ENCODE measurements around the gene RBM47.
A peak's percentile ranks its signal among the peaks of the same experiment; 100 is the strongest.
"Not testable (repeated sequence)": the region's sequence is repeated elsewhere in the genome, so short reads cannot be mapped to it uniquely, and the experiment has no call there.

Gene RBM47

DNA sequence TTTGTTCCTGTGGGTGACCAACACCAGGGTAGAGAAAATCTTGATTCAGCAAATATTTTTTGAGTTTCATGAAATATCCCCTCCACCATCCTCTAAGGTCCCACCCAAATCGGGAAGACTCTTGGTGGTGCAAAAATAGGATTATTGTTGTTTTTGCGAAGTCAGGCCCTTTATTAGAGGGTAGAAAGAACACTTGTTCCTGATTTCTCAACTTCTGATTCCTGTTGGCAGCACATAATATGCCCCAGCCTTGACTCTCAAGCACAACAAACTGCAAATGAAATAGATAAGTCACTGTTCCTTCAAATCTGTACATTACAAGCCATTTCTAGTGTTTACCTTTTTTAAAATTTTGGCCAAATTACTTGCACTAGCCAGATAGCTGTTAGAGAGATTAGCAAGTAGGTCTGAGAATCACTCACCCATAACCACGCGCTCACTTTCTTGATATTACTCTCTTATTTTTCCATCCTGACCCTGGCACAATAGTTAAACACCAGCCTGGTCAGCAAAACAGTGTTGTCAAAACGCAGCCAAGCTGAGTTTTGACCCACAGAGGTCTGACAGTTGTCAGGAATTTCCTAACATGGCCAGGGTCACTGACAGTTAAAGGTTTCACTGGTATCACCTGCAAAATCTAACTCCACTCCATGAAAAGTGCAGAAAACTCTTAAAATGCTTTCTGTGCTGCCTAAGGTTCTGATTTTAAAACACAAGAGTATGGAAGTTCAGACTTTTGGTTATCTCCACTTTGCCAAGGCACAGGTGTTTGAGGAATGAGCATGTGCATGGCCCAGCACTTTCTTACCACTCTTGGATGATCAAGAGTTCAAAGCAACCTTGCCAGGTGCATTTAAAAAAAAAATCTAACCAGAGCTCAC, 69.8 kb downstream of the RBM47 start:
- DNase-seq: no peak

DNA sequence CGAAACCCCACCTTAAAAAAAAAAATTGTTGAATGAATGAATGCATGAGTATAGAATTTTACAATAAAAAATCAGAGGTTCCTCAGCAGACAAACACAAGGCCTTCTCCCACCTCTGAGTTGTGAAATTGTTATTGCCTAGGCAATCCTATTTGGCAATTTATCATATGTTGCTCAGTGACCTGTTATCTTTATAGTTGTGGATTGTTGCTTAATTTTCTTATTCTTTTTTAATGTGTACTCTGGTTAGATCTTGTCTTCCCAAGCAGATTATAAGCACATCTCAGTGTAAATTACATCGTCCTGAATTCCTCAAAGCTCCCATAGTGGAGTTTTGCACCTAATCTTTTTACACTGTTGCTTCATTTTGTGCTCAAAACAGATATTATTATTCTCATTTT, 71.9 kb downstream of the RBM47 start:
- no peak for DNase-seq

DNA sequence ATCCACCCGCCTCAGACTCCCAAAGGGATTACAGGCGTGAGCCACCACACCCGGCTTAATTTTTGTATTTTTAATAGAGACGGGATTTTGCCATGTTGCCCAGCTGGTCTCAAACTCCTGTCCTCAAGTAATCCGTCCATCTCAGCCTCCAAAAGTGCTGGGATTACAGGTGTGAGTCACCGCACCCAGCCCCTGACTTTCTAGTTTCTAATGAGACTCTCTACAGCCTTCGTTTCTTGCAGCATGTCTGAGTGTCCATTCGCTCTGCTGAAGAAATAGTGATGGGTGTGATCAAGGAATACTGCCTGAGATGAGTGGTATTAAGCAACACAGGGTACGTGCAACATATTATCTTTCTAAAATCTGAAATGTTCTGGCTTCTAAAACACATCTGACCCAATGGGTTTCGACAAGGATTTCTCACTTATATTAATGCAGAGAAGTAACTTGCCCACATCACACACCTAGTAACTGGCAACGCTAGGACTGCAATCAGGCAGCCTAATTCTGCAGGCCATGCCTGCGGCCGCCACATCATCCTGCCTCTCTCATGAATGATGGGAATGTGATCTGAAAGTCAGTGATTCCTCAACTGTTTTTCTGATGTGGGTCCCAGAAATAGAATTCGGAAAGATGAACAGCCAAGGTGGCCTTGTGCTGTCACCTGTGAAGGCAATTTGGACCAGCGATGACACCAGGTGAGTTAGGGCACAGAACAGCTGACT, 74.3 kb downstream of the RBM47 start:
- DNase-seq: no peak

DNA sequence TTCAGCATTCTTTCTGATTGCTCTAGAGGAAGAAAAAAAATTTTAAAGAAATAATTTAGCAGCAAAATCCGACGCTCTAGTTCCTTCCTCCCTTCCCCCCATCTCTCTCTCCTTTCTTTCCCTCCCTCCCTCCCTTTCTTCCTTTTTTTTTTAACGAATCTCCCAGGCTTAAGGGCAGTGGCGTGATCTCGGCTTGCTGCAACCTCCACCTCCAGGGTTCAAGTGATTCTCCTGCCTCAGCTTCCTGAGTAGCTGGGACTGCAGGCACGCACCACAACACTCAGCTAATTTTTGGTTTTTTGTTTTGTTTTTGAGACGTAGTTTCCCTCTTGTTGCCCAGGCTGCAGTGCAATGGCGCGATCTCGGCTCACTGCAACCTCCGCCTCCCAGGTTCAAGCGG, 75.0 kb downstream of the RBM47 start:
- DNase-seq: not testable (repeated sequence)

DNA sequence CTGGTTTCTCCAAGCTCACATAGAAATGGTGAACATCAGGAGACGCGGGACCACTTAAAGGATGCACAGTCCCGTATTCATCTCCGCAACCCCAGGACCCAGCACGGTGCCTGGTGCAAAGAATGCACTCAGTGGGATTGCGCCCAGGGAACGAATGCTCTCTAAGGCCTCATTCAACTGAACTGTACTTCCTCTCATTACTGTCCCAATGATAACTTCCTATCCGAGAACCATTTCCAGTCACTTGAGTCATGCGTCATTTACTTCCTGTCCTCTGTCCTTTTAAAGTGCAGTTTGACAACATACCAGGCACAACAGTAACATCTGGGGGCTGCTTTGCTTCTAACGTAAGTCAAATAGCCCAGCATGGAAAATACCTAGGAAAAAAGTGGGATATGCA, 75.7 kb downstream of the RBM47 start:
- DNase-seq: no peak

DNA sequence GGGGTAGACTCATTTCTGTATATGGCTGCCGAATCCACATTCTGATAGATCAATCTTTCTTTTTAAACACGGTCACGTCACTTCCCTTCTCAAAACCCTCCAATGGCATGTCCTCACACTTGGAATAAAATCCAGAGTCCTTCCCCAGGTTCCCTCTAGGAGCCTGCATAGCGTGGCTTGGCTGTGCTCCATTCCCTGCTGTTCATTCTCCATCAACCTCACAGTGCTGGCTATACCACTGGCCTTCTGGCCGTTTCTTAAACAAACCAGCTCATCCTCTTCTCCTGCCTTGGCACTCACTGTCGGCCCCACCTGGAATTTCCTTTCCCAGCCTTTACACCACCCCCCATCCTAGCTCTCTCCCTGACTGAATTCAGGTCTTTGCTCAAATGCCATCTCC, 77.1 kb downstream of the RBM47 start:
- DNase-seq: no peak

DNA sequence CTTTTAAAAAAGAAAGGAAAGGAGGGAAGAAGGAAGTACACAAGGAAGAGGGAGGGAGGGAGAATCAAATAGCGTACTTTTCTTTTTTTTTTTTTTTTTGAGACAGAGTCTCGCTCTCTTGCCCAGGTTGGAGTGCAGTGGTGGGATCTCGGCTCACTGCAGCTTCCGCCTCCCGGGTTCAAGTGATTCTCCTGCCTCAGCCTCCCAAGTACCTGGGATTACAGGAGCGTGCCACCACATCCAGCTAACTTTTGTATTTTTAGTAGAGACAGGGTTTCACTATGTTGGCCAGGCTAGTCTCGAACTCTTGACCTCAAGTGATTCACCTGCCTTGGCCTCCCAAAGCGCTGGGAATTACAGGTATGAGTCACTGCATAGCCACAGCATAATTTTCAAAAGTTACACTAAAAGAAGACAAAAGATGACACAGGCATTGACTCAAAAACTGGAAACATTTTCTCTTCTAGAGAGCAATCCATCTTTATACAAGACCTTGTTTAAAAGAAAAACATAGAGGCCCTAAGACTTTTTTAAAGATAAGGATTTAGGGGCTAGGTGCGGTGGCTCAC, 78.0 kb downstream of the RBM47 start:
- peak; percentile 60 for DNase-seq

DNA sequence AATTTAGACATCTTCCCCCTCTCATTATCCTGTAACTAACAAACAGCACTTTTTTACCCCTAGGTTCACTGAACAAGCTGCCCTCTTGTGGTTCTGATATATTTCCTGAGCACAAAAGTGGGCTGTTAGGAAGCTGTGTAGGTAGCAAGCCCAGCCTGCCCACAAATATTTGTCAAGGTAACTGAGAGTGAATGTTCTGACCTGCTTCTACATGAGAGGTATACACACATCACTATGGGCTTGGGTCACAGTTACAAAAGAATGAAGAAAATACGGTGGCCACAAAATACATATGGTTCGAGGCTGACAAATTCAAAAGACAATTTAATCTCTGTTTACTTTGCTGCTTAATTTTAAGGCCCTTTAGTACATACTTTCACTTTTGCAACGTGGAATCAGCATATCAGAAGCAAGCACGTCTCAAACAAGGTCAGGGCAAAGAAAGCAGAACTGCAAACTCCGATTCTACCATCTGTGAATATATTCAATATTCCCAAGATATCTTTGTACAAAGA, 78.7 kb downstream of the RBM47 start:
- DNase-seq: peak; percentile 10

DNA sequence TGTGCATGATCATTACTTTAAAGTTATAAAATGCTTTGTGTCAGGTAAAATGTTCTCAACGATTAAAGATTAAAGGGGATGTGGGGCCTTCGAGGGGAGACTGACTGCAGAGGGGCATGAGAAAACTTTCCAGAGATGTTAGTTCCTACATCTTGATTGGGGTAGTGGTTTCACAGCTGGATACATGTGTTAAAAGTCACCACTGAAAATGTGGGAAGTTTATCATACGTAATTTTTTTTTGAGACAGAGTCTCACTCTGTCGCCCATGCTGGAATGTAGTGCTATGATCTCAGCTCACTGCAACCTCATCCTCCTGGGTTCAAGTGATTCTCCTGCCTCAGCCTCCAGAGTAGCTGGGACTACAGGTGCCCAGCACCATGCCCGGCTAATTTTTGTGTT, 79.5 kb downstream of the RBM47 start:
- DNase-seq: no peak

DNA sequence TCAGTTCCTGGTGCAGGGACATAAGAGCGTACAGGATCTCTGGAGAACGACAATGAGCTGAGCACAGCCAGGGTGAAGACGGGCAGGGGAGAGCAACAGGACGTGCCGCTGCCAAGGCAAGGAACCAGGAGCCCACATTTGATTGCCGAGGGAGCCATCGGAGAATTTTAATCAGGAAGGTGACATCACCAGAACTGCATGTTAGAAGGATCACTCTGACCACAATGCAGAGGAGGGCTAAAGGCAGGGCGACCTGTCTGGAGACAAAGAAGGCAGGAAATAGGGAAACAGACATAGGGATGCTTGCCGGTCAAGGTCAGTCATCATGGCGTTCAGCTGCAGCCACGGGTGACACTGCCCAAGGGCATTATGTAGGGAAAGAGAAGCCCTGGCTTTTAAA, 81.4 kb downstream of the RBM47 start:
- DNase-seq: no peak

DNA sequence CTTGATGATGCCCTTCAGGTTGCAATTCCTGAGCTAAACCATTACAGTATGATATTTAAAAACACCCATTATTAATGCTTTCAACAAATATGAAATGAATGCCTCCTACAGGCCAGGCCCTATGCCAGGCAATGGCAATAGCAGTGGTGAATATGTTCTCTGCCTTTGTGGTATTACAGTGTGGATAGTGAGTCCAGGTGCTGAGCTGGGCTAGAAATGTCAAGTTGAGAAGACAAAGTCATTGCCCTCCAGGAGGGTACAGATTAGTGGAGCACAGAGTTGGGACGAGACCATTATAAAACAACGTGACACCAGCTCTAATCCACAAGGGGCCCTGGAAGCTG, 81.9 kb downstream of the RBM47 start:
- no peak for DNase-seq

DNA sequence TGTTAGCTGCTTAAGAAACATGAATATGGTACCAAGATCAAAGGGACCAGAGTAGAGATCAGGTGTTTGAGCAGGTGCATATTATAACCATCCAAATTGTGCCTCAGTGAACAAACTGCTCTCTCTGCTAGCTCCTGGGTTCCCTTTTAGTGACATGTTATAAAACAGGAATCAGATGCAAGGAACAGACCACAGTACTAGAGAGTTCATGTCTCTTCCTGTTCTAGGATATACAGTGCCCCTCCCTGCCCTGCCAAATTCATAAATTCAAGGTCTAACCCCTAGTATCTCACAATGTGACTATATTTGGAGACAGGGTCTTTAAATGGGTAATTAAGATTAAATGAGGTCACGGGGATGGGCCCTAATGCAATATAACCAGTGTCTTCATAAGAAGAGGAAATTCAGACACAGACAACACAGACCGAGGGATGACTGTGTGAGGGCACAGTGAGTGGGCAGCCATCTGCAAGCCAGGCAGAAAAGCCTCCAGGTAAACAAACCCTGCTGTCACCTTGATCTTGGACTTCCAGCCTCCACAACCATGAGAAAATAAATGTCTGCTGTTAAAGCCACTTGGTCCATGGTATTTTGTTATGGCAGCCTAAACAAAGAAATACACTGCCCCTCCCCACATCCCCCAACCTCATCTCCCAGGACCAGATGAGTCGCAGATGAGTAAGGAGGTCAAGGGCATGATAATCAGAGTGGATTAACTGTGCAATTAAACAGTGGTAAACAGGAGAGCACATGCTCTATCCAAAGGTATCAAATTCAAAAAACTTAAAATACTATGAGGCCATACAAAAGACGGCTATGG, 82.5 kb downstream of the RBM47 start:
- no peak for DNase-seq

DNA sequence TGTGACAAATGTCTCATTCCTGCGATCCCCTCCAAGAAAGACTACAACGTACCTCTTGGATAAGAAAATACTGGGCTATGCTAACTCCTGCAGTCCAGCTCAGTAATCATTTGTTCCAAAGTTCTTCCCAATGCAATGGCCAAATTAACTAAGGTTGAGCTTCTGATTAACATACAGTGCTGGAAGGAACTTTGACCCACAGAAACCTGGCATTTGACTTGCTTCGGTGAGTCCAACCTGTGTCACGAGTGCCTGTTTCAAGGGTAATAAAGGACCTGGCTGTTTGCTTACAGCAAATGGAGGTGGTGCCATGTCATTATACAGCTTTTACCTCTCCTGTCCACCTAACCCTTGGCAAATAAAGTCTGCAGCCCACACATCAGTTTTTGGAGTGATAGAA, 83.2 kb downstream of the RBM47 start:
- no peak for DNase-seq

DNA sequence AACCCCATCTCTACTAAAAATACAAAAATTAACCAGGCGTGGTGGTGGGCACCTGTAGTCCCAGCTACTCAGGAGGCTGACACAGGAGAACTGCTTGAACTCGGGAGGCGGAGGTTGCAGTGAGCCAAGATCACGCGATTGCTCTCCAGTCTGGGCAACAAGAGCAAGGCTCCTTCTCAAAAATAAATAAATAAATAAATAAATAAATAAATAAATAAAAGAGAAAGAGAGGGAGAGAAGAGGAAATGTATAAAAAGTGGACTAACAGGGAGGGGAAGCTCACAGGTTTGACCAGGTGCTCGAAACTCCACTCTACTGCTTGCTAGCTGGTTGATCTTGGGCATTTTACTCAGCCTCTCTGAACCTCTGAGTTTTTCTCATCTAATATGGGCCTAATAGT, 84.2 kb downstream of the RBM47 start:
- not testable (repeated sequence) for DNase-seq

DNA sequence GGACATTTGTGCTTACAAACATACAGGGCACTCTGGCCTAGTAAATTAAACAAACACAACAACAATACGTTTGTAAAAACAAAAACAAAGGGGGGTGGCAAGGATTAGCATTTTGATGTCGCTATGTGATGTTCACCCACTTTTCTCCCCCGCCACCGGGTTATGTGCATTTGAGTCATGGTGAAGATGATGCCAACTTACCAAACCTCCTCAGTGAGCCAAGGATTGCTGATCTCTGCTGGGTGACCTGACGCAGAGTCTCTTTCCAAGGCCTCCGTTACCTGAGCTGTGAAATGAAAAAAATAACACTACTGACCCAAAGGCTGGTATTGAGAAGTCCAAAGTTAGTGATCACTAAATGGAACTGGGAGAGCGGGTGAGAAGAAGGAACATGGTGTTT, 85.4 kb downstream of the RBM47 start:
- DNase-seq: no peak

DNA sequence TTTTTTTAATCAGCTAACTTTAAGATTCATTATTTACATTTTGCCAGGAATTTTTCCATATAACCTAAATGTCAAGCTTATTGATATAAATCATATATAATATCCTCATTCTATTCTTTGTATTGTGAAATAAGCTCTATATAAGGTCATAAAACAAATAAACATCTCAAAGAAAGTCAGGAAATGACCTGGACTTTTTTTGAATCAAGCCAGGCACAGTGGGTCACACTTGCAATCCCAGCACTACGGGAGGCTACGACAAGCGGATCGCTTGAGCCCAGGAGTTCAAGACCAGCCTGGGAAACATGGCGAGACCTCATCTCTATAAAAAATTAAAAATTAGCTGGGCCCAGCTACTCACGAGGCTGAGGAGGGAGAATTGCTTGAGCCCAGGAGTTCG, 88.9 kb downstream of the RBM47 start:
- no peak for DNase-seq

DNA sequence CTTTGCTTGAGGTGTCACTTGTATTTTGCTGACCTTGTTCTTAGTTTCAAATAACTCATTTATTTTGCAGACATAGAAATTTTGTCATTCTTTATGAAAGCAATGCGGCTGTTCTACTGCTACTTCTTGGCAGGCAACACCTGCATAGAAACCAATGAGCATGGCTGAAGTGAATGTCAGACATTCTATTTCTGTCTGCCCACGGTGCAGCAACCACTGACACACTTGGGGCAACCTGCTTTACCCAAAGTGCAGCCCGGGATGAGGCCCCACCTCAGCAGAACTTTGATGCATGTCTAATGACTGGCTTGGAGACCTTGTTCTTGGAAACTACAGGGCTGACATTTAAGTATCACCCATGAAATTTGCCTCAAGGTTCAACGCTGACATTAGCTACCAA, 93.6 kb downstream of the RBM47 start:
- DNase-seq: no peak

DNA sequence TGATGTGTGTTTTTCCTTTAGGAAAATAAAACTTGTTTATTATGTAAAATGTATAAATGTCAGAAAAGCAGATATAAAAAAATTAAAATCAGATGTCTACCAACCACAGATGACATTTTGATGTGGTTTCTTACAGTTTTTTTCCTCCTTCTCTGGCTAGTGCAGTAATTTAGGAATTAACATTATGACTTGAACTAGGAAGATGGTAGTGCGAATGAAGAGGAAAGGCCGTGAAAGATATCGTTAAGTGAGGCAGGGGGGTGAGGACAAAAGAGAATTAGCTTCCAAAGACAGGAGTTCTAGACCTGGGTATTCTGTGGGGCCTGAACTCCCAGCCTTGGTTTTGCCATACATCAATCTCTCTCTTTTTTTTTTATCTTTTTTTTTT, 98.0 kb downstream of the RBM47 start:
- no peak for DNase-seq

DNA sequence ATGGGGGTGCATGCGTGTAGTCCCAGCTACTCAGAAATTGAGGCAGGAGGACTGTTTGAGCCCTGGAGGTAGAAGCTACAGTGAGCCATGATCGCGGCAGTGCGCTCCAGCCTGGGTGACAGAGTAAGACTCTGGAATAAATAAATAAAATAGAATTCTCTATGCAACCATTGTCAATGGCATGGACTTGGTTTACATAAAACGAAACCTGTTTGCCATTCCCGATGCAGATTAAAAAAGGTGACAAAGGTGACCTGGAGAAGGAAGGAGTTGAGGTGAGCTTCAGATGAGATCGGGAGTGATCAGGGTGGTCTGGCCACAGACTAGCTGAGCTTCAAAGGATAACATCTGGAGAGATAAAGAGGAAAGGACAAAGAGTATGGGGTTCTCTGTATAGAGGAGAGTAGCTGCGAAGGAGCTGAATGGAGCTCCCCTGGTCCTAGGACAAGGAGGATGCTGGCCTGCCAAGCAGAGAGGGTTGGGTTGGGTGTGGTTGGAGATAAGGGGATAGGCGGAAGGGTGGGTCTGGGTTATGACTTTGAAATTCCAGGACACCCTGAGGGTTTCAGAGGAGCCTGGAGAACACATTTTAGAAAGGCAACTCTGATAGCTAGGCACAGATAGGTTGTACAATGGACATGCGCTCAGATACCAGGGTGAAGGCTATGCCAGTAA, 98.6 kb downstream of the RBM47 start:
- DNase-seq: no peak

DNA sequence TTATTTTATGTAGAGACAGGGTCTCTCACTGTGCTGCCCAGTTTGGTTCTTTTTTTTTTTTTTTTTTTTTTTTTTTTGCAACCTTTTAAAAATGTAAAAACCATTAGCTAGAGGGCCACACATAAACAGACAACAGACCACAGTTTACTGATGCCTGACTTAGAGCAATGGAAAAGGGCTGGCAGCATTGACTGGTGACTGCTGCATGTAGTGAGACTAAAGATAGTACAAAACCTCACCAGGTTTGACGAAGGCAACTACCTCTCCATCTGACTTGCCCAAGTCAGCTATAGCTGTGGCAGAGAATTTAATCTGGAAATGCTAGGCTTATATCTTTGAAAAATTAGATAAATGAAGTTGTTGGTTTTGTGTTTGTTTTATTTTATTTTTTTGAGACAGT, 102.9 kb downstream of the RBM47 start:
- DNase-seq: no peak

DNA sequence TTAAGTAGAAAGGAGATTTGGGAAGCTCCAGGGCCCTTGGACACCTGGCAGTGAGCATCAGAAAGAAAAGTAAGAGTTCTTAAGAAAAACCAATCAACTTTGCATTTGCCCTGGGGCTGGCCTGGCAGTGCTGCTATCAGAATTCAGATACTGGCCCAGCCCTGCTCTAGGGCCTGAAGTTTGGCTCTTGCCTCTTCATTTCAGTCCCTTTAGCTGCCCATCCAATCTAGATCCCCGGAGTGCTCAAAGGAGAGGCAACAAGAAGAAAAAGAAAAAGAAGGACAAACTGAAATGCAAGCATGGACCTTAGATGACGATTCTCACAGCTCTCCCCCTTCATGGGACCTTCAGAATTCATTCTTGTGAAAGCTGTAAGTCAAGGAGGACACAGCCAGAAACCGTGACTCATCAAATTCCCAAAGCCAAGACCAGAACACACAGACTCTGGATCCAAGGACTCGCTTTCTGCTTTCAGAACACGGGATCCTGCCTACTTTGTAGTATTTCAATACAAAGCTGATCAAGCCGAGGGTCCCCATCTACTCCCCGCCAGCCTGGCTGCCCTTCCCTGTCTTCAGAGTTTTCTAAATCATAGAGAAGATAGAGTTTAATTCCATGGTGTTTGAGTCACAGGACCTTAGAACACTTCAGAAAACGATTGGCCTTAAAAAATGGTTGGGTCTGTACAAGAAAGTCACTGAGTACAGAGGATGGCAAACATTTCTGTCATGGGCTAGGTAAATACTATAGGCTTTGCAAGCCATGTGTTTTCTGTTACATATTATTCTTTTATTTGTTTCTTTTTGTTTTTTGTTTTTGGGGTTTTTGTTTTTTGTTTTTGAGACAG, 103.7 kb downstream of the RBM47 start:
- no peak for DNase-seq
